Measurements from ENCODE around the gene SLC8A2. TPM values are rescaled to one million over a fixed set of nuclear protein-coding genes. Genes with fewer than 3 reads are reported as not detected.

SLC8A2 gene
- total RNA-seq, 3 donors from 2014 or later, result 0.05 TPM; not detected in 2

DNA sequence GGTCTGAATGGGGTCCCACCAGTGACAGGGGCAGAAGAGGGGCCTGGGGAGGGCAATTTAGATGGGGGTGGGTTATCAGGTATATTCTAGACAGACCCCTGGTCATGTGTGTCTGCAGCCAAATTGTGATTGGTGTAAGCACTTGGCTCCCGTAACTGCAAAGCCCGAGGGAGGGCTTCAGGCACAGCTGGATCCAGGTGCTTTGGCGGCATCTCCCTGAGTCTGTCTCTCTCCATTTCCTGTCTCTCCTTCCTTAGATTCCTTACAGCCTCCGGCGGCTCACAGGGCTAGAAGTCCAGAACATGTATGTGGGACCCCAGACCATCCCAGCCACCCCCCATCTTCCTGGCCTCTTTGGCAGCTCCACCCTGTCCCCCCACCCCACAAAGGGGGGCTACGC, 91.1 kb downstream of the SLC8A2 start:
- Mint-ChIP-seq H3K4me1 (ENCODE audit: low read depth) (peaks cover 20% of the 10 kb centered on the region), H3K4me3 (no peak overlapping the region), H3K27me3 (ENCODE audit: low read depth) (no peaks in the 10 kb centered on the region), H3K9me3 (no peaks in the 10 kb centered on the region), H3K36me3 (ENCODE audit: insufficient read depth) (peaks cover 20% of the 10 kb centered on the region)
- ATAC-seq (no peak), DNase-seq (no peak)

DNA sequence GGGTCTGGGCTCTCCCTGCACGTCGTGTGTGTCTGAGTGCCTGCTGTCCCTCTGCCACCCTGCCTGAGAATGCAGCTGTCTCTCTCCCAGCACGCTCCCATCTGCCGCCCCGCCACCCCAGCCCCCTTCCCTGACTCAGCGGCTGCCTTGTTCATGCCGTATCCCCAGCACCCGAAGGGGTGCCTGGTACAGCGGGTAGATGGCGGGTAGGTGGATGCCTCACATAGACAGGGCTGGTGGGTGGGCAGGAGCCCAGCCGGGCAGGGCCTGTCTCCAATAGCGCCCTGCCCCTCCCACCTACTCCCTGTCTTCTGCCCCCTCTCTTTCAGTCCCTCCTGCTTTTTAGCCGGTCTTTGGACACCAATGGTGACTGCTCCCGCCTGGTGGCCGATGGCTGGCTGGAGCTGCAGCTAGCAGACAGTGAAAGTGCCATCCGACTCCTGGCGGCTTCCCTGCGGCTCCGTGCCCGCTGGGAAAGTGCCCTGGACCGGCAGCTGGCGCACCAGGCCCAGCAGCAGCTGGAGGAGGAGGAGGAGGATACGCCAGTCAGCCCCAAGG, 92.2 kb downstream of the SLC8A2 start:
- no peaks in the 10 kb centered on the region for H3K9me3 Mint-ChIP-seq
- no peak for ATAC-seq
- no peak overlapping the region for H3K4me3 Mint-ChIP-seq
- peaks cover 22% of the 10 kb centered on the region for H3K36me3 Mint-ChIP-seq (ENCODE audit: insufficient read depth)
- H3K27me3 Mint-ChIP-seq (ENCODE audit: low read depth), result no peaks in the 10 kb centered on the region
- H3K4me1 Mint-ChIP-seq (ENCODE audit: low read depth), result peaks cover 20% of the 10 kb centered on the region
- no peak for DNase-seq

DNA sequence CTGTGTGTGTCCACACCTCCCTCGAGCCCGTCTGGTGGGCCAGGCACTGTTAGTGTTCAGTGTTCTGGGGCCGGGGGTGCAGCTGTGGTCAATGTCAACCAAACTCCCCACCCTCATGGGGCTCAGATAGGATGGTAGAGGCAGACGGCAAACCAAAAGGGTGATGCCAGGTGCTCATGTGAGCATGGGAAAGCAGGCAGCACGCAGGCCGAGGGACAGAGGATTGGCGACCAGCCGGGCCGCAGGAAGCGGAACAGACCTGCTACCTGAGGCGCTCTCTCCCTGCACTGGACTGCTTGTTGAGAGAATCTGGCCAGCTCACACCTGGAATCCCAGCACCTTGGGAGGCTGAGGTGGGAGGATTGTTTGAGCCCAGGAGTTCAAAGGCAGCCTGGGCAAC, 93.4 kb downstream of the SLC8A2 start:
- DNase-seq (no peak), ATAC-seq (no peak)
- peaks cover 23% of the 10 kb centered on the region for H3K36me3 Mint-ChIP-seq (ENCODE audit: insufficient read depth)
- no peak overlapping the region for H3K4me3 Mint-ChIP-seq
- H3K9me3 Mint-ChIP-seq, result no peaks in the 10 kb centered on the region
- H3K27me3 Mint-ChIP-seq (ENCODE audit: low read depth), result no peaks in the 10 kb centered on the region
- H3K4me1 Mint-ChIP-seq (ENCODE audit: low read depth), result peaks cover 15% of the 10 kb centered on the region

Other genes with a start within 250 kb of the SLC8A2 start
- 1 to 10 TPM; 4.4 to 6.0 (median 5.7) TPM for gene BBC3, start 240.7 kb downstream of the SLC8A2 start, total RNA-seq
- gene CCDC9, start 215.4 kb downstream of the SLC8A2 start, total RNA-seq, result 10 to 100 TPM; 24.0 to 34.5 (median 30.4) TPM
- gene INAFM1, start 197.0 kb downstream of the SLC8A2 start, total RNA-seq, result 10 to 100 TPM in 2 of 3 donors, 1 to 10 TPM in 1; 9.9 to 10.1 (median 10.0) TPM
- under 1 TPM; 0.63 to 0.83 (median 0.68) TPM for gene C5AR1, start 162.0 kb downstream of the SLC8A2 start, total RNA-seq
- not detected for gene C5AR2, start 139.7 kb downstream of the SLC8A2 start, total RNA-seq
- gene DHX34, start 122.6 kb downstream of the SLC8A2 start, total RNA-seq, result 10 to 100 TPM; 38.1 to 41.0 (median 38.6) TPM
- under 1 TPM in 1 of 3 donors, not detected in 2; 0.16 TPM for gene MEIS3, start 52.4 kb downstream of the SLC8A2 start, total RNA-seq
- gene KPTN, start 12.3 kb upstream of the SLC8A2 start, total RNA-seq, result 10 to 100 TPM; 12.3 to 17.4 (median 14.9) TPM
- 100 to 1,000 TPM in 2 of 3 donors, 10 to 100 TPM in 1; 94.5 to 106 (median 106) TPM for gene NAPA, start 43.2 kb upstream of the SLC8A2 start, total RNA-seq
- gene ZNF541, start 101.3 kb upstream of the SLC8A2 start, total RNA-seq, result under 1 TPM; 0.11 to 0.22 (median 0.13) TPM
- 10 to 100 TPM; 11.8 to 16.3 (median 11.9) TPM for gene BICRA, start 137.2 kb upstream of the SLC8A2 start, total RNA-seq
- under 1 TPM; 0.26 to 0.66 (median 0.43) TPM for gene EHD2, start 241.5 kb upstream of the SLC8A2 start, total RNA-seq

Data from activated T-cell treated with anti-CD3 and anti-CD28 coated beads, Interleukin-2, amount 50 U/mL, for 4 hours (primary cell).